Endothelial cell of umbilical vein (primary cell): Measurements from ENCODE around the gene TSHZ3. TPM values are rescaled to one million over a fixed set of nuclear protein-coding genes. Genes with fewer than 3 reads are reported as not detected.

Experiments used
- BruUV-seq: library from RNA; stranded (reverse); fragments of 400-500 nt; replicated peaks from 2 replicates; lab custom pipeline; 2021; lab: Mats Ljungman, UMichigan
- CTCF ChIA-PET: fragments of 300-600, 350-600 bp; sonication (Branson Sonifier 250); formaldehyde crosslinking; loops from one replicate; lab custom pipeline; 2021; ENCODE audit warnings: antibody characterized with exemption, inconsistent platforms; lab: Charles Lee
- POLR2A ChIA-PET: fragments of 300-600, 350-600 bp; sonication (Branson Sonifier 250); formaldehyde crosslinking; loops from one replicate; lab custom pipeline; 2021; ENCODE audit warnings: antibody characterized with exemption, inconsistent platforms; lab: Charles Lee
- DNase-seq: peaks from one replicate; pipeline ENCODE4 v3.0.0-alpha.2; 2011; ENCODE audit warnings: low read depth, low spot score
- FAIRE-seq: peaks from 2 replicates; lab custom pipeline; 2011; peaks lifted over from hg19 to GRCh38; lab: Jason Lieb, UNC
- H2AFZ ChIP-seq: 2 replicates; pipeline ENCODE4 v1.6.0; 2012; ENCODE audit warnings: low read depth, low read length, control low read depth, inconsistent platforms
- H3K27ac ChIP-seq: 2 replicates; pipeline ENCODE4 v1.5.1; 2011; ENCODE audit warnings: low read depth, mild to moderate bottlenecking, control low read depth, low read length, moderate library complexity; ENCODE audit not compliant: insufficient read depth
- H3K27me3 ChIP-seq, 2 experiments: 2 replicates each; pipeline versions ENCODE4 v1.6.0 to v1.6.1; 2011; ENCODE audit warnings: low read length in 2 of 2, mixed read lengths in 1 of 2; ENCODE audit not compliant: control insufficient read depth in 2 of 2, insufficient read depth in 2 of 2
- H3K36me3 ChIP-seq, 2 experiments: 2 replicates in 1 of 2; 3 replicates in 1 of 2; pipeline ENCODE4 v1.5.1; 2011; ENCODE audit warnings: low read length in 2 of 2, mild to moderate bottlenecking in 1 of 2, moderate library complexity in 1 of 2; ENCODE audit not compliant: control insufficient read depth in 2 of 2, insufficient read depth in 2 of 2; ENCODE audit errors: extremely low read depth in 1 of 2
- H3K4me1 ChIP-seq: 3 replicates; pipeline ENCODE4 v1.5.1; 2011; ENCODE audit warnings: mild to moderate bottlenecking, low read length; ENCODE audit not compliant: control insufficient read depth, insufficient read depth; ENCODE audit errors: extremely low read depth
- H3K4me2 ChIP-seq: 2 replicates; pipeline ENCODE4 v1.6.1; 2011; ENCODE audit warnings: low read length, control low read depth, mixed read lengths; ENCODE audit not compliant: insufficient read depth
- H3K4me3 ChIP-seq, 3 experiments: fragments of 200-600 bp in 1 of 3; sonication (generic), shearing (Covaris generic) in 1 of 3; replicated peaks in 1 of 3; 2 replicates each; pipeline ENCODE4 v1.5.1; 2011 to 2016; ENCODE audit warnings: control low read depth in 3 of 3, low read length in 3 of 3, mild to moderate bottlenecking in 2 of 3, inconsistent platforms in 1 of 3, low read depth in 1 of 3, moderate library complexity in 1 of 3; ENCODE audit not compliant: insufficient read depth in 1 of 3
- H3K79me2 ChIP-seq: 2 replicates; pipeline ENCODE4 v1.6.0; 2012; ENCODE audit warnings: low read length, inconsistent platforms; ENCODE audit not compliant: control insufficient read depth, insufficient read depth
- H3K9ac ChIP-seq: replicated peaks from 2 replicates; pipeline ENCODE3; 2011; ENCODE audit warnings: low read length, control low read depth; ENCODE audit not compliant: insufficient read depth; ENCODE audit errors: extremely low read depth
- H3K9me1 ChIP-seq: replicated peaks from 3 replicates; pipeline ENCODE4 v1.6.0; 2011; ENCODE audit warnings: mild to moderate bottlenecking, low read length; ENCODE audit not compliant: control insufficient read depth, insufficient read depth; ENCODE audit errors: extremely low read depth
- H3K9me3 ChIP-seq: replicated peaks from 2 replicates; pipeline ENCODE4 v1.5.1; 2012; ENCODE audit warnings: low read length, inconsistent platforms; ENCODE audit not compliant: control insufficient read depth, insufficient read depth
- H4K20me1 ChIP-seq: replicated peaks from 2 replicates; pipeline ENCODE3; 2011; ENCODE audit warnings: mild to moderate bottlenecking, low read length; ENCODE audit not compliant: control insufficient read depth, insufficient read depth; ENCODE audit errors: extremely low read depth
- EZH2 ChIP-seq: IDR thresholded peaks from 2 replicates; pipeline ENCODE4 v1.6.1; 2012; ENCODE audit warnings: borderline replicate concordance, low read depth, mild to moderate bottlenecking, moderate library complexity, low read length, inconsistent platforms; ENCODE audit not compliant: severe bottlenecking
- GATA2 ChIP-seq: IDR thresholded peaks from 2 replicates; pipeline ENCODE4 v1.7.0; 2011; ENCODE audit warnings: low read depth, mild to moderate bottlenecking, moderate library complexity, mixed read lengths, low read length; ENCODE audit not compliant: insufficient read length, insufficient read depth
- POLR2A ChIP-seq: IDR thresholded peaks from 2 replicates; pipeline ENCODE4 v1.6.1; 2012; ENCODE audit warnings: low read depth, mild to moderate bottlenecking, control low read depth, low read length
- POLR2AphosphoS5 ChIP-seq: IDR thresholded peaks from 2 replicates; pipeline ENCODE4 v1.6.1; 2012; ENCODE audit warnings: low read depth, mild to moderate bottlenecking, control low read depth, low read length, moderate library complexity; ENCODE audit not compliant: insufficient read depth
- dilution Hi-C: fragments of 300-500 bp; cut with MboI; formaldehyde crosslinking; loops from one replicate; pipeline ENCODE4 v1.15.0; 2019; ENCODE audit warnings: low sequenced_read_pairs; ENCODE audit not compliant: extremely low pct_ligation_motif_present
- intact Hi-C: fragments of 100-400 bp; cut with micrococcal nuclease; formaldehyde crosslinking; loops from one replicate; pipeline ENCODE4 v1.10.0; 2022
- polyA plus RNA-seq, 4 experiments: library from polyadenylated mRNA; depleted of rRNA in 3 of 4; stranded (reverse) in 3 of 4; unstranded in 1 of 4; fragments of >200 nt; gene quantifications; 2 replicates each; pipeline versions ENCODE4 v1.2.1 to v1.2.3, GENCODE V29; 2011 to 2012; ENCODE audit warnings: missing spikeins in 1 of 4
- total RNA-seq: library from RNA; stranded (reverse); gene quantifications from 2 replicates; pipeline ENCODE4 v1.2.3, GENCODE V29; 2021
- TF ChIP-seq, protein P1 (sequence below), 2 donors: IDR thresholded peaks; 1 replicate in 1 of 2; 2 replicates in 1 of 2; pipeline ENCODE4 v1.5.1; 2011; ENCODE audit warnings: low read length in 2 of 2, mild to moderate bottlenecking in 2 of 2, moderate library complexity in 2 of 2, control low read depth in 1 of 2, inconsistent platforms in 1 of 2, low read depth in 1 of 2; ENCODE audit not compliant: insufficient read depth in 1 of 2; ENCODE audit errors: extremely low read depth in 1 of 2
- TF ChIP-seq, protein P2 (sequence below): IDR thresholded peaks from 2 replicates; pipeline ENCODE4 v1.6.1; 2011; ENCODE audit not compliant: insufficient read depth, insufficient read length

Gene TSHZ3
- total and polyA plus RNA-seq, 2 donors (not counting 3 experiments of a cell fraction or from before 2014, with no cell fraction given): 1.2 to 6.2 TPM

DNA sequence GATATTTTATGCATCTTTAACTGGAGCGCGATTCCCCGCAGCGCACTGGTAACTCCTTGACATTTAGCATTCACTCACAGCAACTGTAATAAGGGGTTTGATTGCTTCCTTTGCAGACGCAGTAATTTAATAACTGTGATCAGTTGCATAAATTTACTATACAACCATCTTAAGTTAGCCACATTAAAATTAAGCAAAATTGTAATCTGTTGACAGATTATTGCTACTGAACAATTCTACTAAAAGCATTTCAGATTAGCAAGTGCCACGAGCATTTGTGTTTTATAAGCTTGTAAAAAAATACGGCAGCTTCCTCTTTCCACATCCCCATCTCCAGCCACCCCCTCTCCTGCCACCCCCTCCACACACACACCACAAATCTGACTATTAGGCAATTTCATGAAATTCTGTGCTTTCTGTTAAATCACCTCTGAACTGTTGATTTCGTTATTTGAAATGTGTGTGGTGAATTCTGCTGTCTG, 44.4 kb downstream of the TSHZ3 start:
- FAIRE-seq (no peak), DNase-seq (no peak)
- CTCF ChIA-PET: no interaction called here
- no peaks in the 10 kb centered on the region for H3K27me3 ChIP-seq
- H4K20me1 ChIP-seq: no peaks in the 10 kb centered on the region
- TF ChIP-seq, protein P1, sequence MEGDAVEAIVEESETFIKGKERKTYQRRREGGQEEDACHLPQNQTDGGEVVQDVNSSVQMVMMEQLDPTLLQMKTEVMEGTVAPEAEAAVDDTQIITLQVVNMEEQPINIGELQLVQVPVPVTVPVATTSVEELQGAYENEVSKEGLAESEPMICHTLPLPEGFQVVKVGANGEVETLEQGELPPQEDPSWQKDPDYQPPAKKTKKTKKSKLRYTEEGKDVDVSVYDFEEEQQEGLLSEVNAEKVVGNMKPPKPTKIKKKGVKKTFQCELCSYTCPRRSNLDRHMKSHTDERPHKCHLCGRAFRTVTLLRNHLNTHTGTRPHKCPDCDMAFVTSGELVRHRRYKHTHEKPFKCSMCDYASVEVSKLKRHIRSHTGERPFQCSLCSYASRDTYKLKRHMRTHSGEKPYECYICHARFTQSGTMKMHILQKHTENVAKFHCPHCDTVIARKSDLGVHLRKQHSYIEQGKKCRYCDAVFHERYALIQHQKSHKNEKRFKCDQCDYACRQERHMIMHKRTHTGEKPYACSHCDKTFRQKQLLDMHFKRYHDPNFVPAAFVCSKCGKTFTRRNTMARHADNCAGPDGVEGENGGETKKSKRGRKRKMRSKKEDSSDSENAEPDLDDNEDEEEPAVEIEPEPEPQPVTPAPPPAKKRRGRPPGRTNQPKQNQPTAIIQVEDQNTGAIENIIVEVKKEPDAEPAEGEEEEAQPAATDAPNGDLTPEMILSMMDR (IDR thresholded peaks at IDR 0.05; ENCODE audit: extremely low read depth in 1 of 2, insufficient read depth in 1 of 2, low read depth in 1 of 2, low read length in 2 of 2): no peak
- TF ChIP-seq POLR2AphosphoS5 (no peak), EZH2 (no peak), POLR2A (no peak), GATA2 (no peak)
- TF ChIP-seq, protein P2, sequence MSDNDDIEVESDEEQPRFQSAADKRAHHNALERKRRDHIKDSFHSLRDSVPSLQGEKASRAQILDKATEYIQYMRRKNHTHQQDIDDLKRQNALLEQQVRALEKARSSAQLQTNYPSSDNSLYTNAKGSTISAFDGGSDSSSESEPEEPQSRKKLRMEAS: no peak
- no peaks in the 10 kb centered on the region for H3K4me1 ChIP-seq
- no peaks in the 10 kb centered on the region for H3K79me2 ChIP-seq
- H2AFZ ChIP-seq: no peak overlapping the region
- H3K27ac ChIP-seq: no peak overlapping the region
- intact Hi-C loops (no loop called here), dilution Hi-C loops (no loop called here)
- no peak overlapping the region for H3K4me2 ChIP-seq
- POLR2A ChIA-PET: no interaction called here
- H3K36me3 ChIP-seq: no peaks in the 10 kb centered on the region
- no peak overlapping the region for H3K9ac ChIP-seq
- no peaks in the 10 kb centered on the region for H3K9me1 ChIP-seq
- no TSS peak for BruUV-seq
- H3K4me3 ChIP-seq: no peak overlapping the region
- H3K9me3 ChIP-seq: no peaks in the 10 kb centered on the region
